ENCODE data around the gene GALNT2. TPM values are rescaled to one million over a fixed set of nuclear protein-coding genes. Genes with fewer than 3 reads are reported as not detected.

GALNT2 gene
- total and polyA plus RNA-seq, 3 donors from 2014 or later = 63.0 to 135 (median 114) TPM

DNA sequence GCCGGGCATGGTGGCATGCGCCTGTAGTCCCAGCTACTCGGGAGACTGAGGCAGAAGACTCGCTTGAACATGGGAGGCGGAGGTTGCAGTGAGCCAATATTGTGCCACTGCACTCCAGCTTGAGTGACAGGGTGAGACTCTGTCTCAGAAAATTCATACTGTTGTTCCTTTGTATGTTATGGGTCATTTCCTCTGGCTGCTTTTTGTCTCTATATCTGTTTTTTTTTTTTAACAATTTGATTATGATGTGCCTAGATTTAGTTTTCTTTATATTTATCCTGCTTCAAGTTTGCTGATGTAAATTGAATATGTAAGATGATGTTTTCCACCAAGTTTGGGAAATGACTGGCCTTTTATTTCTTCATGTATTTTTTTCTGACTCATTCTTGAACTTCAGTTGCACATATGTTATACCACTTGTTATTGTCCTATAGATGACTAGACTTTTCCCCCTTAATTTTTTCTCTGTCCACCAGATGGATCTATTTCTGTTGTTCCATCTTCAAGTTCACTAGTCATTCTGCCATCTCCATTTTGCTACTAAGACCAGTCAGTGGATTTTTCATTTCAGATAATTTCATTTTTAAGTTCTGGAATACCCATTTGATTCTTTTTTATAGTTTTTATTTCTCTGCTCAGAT lies 173.5 kb downstream of the GALNT2 start:
- Histone ChIP-seq H3K36me3 (ENCODE audit: low read depth, missing control alignments) (no peaks in the 10 kb centered on the region), H3K9me3 (no peaks in the 10 kb centered on the region), H3K27me3 (no peaks in the 10 kb centered on the region), H3K4me3 (no peak overlapping the region), H3K4me1 (peaks cover 7% of the 10 kb centered on the region), H3K27ac (no peak overlapping the region)
- intact Hi-C loops (cut with DNase I; ENCODE audit: low total_unique reads) = no loop called here
- peak; percentile 2 for DNase-seq
- WGBS, 2 donors = 94 to 95% methylated on average over 5 of the region's 5 CpGs
- TF ChIP-seq, protein P1, sequence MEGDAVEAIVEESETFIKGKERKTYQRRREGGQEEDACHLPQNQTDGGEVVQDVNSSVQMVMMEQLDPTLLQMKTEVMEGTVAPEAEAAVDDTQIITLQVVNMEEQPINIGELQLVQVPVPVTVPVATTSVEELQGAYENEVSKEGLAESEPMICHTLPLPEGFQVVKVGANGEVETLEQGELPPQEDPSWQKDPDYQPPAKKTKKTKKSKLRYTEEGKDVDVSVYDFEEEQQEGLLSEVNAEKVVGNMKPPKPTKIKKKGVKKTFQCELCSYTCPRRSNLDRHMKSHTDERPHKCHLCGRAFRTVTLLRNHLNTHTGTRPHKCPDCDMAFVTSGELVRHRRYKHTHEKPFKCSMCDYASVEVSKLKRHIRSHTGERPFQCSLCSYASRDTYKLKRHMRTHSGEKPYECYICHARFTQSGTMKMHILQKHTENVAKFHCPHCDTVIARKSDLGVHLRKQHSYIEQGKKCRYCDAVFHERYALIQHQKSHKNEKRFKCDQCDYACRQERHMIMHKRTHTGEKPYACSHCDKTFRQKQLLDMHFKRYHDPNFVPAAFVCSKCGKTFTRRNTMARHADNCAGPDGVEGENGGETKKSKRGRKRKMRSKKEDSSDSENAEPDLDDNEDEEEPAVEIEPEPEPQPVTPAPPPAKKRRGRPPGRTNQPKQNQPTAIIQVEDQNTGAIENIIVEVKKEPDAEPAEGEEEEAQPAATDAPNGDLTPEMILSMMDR (IDR thresholded peaks at IDR 0.05) = no peak
- TF ChIP-seq POLR2A (IDR thresholded peaks at IDR 0.05) = no peak

DNA sequence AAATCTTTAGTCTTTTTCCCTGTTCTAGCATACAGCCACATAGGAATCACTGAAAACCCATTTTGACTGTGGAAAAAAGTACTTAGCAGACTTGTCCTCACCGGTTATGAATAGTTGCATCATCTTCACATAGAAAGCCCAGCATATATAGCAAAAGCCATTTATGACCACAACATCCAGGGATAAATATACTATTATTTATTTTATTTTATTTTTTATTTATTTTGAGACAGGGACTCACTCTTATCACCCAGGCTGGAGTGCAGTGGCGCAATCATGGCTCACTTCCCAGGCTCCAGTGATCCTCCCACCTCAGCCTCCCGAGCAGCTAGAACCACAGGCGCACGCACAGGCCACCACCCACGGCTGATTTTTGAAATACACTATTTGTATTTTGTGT lies 175.3 kb downstream of the GALNT2 start:
- H3K27ac ChIP-seq = peak overlapping the region in 1 of 2 donors; percentile 2
- no peaks in the 10 kb centered on the region for H3K27me3 ChIP-seq
- no peak overlapping the region for H3K4me3 ChIP-seq
- peaks cover 4% of the 10 kb centered on the region for H3K4me1 ChIP-seq
- peak; percentile 74 for DNase-seq
- TF ChIP-seq, protein P1 (IDR thresholded peaks at IDR 0.05) = no peak
- no peak for TF ChIP-seq POLR2A (IDR thresholded peaks at IDR 0.05)
- 79 to 82% methylated on average over 6 of the region's 6 CpGs for WGBS, 2 donors
- H3K9me3 ChIP-seq = no peaks in the 10 kb centered on the region
- intact Hi-C loops (cut with DNase I; ENCODE audit: low total_unique reads) = no loop called here
- no peaks in the 10 kb centered on the region for H3K36me3 ChIP-seq (ENCODE audit: low read depth, missing control alignments)

DNA sequence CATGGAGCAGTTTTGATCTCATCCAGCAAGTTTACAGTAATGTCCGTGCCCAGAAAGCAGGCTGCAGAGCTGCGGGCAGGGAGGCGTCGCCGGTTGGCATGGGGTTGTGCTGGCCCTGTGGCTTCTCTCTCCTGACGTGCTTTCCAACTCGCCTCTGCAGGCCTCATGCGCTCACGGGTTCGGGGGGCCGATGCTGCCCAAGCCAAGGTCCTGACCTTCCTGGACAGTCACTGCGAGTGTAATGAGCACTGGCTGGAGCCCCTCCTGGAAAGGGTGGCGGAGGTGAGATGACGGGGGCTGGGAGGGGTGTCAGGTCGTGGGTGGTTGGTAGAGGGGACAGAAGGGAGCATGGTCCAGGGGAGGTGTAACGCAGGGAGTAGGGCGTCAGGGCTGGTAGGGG lies 176.1 kb downstream of the GALNT2 start:
- no peaks in the 10 kb centered on the region for H3K27me3 ChIP-seq
- no peak overlapping the region for H3K4me3 ChIP-seq
- 91 to 96% methylated on average over 13 to 17 of the region's 17 CpGs for WGBS, 2 donors
- H3K36me3 ChIP-seq (ENCODE audit: low read depth, missing control alignments) = no peaks in the 10 kb centered on the region
- intact Hi-C loops (cut with DNase I; ENCODE audit: low total_unique reads) = no loop called here
- TF ChIP-seq, protein P1 (IDR thresholded peaks at IDR 0.05) = no peak
- TF ChIP-seq POLR2A (IDR thresholded peaks at IDR 0.05) = no peak
- peak overlapping the region in 1 of 2 donors; percentile 4 for H3K27ac ChIP-seq
- H3K9me3 ChIP-seq = no peaks in the 10 kb centered on the region
- no peaks in the 10 kb centered on the region for H3K4me1 ChIP-seq
- peak; percentile 13 for DNase-seq

DNA sequence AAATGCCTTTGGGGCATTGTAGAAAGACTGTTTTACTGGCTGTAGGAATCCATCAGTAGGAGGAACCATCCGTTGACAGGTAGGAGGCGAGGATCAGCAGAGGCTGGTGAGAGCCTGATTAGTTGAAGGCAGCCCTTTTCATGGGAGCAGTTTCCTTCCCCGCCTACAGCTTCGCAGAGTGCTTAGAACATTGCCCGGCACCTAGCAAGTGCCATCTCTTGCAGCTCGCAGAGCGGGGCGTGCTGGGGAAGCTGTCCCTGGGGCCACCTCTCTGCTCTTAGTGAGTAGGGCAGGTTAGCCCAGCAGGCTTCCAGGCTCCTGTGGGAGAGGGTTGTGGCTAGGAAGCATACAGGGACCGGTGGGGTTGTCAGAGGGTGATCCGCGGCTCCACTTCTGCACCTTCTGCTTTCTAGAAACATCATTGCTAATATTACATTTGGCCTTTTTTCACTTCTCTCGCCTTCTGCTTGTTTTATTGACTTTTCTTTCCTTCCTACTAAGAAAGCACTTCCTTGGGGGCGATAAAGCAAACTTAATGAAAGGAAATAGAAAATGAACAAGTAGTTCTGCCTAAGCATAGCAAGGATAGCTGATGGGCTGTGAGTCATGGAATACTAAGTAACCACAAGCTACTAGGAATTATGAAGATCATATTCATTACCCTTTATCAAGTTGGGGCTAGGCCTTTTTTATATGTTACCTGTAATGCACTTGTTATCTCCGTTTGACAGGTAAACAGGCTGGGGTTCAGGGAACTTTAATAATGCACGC lies 176.7 kb downstream of the GALNT2 start:
- Histone ChIP-seq H3K27me3 (no peaks in the 10 kb centered on the region), H3K4me3 (no peak overlapping the region), H3K36me3 (ENCODE audit: low read depth, missing control alignments) (no peaks in the 10 kb centered on the region), H3K9me3 (no peaks in the 10 kb centered on the region), H3K27ac (peak overlapping the region in 1 of 2 donors; percentile 4), H3K4me1 (no peaks in the 10 kb centered on the region)
- intact Hi-C loops (cut with DNase I; ENCODE audit: low total_unique reads) = no loop called here
- DNase-seq = peak; percentile 14
- TF ChIP-seq, protein P1 (IDR thresholded peaks at IDR 0.05) = no peak
- TF ChIP-seq POLR2A (IDR thresholded peaks at IDR 0.05) = no peak
- WGBS, 2 donors = 93 to 94% methylated on average over 11 to 15 of the region's 15 CpGs
